GM19397 (cell line): ENCODE measurements around the gene AMN1.
"Not testable (repeated sequence)": the region's sequence is repeated elsewhere in the genome, so short reads cannot be mapped to it uniquely, and the experiment has no call there.

Experiments used
- ATAC-seq: cut with Tn5 transposase; IDR thresholded peaks from one replicate; pipeline ENCODE4 v1.9.1; 2021; ENCODE audit warnings: mild to moderate bottlenecking, moderate library complexity; ENCODE audit not compliant: unreplicated experiment

Gene AMN1

GRCh38 chr12:31728917-31729640 lies at the start of gene AMN1:
Gene AMN1, minus strand, starts transcription at chr12:31729021. Its CDS starts 13 bp downstream, at chr12:31729008.
- ATAC-seq = peak; percentile 96

- ATAC-seq = no peak
Observed at GRCh38 chr12:31773867-31774266, 45.0 kb upstream of the AMN1 start.

DNA sequence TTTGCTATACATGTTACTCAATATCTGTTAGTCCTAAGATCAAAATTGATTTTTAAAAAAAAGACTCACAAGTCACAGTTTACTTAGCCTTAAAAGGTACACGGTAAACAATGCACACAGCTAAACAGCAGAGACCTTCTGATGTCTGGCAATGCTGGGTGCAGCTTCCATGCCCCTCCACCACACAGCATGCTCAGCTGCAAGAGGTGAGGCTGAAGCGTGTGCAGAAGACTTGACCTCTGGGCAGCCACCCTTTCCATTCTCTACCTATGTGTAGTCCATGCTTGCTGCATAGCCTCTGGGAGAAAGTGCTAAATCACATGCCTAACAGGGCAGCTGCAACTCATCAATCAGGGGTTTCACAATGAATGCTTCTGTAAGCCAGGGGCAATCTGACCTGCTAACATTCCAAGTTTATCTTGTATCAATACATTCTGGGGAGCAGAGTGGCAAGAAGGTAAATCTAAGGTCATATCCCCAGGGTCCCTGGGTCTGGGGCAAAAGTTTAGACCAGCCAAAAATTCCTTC lies 44.5 kb upstream of the AMN1 start:
- no peak for ATAC-seq

DNA sequence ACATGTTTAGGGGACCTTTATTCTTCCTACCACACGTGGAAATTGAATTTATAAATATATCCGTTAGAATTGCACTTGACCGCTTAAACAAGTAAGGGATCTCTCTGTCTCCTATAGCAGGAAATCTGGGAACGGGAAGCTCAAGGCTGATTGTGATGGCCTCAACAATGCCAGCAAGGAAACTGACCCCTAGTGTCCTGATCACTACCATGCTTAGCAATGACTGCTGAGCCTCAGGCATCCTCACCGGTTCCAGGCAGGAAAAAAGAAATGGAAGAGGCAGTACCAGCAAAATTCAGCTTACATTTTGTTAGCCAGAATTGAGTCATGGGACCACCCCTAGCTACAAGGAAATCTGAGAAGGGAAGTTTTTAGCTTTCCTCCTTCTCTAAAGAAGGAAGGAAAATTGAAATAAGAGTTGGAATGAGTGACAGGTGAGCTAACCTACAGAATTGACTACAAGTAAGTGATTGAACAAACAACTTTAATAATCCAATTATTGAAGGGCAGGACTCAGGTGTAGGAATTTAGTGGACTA lies 43.9 kb upstream of the AMN1 start:
- ATAC-seq = no peak

GRCh38 chr12:31772186-31772585 lies 43.4 kb upstream of the AMN1 start:
- no peak for ATAC-seq

DNA sequence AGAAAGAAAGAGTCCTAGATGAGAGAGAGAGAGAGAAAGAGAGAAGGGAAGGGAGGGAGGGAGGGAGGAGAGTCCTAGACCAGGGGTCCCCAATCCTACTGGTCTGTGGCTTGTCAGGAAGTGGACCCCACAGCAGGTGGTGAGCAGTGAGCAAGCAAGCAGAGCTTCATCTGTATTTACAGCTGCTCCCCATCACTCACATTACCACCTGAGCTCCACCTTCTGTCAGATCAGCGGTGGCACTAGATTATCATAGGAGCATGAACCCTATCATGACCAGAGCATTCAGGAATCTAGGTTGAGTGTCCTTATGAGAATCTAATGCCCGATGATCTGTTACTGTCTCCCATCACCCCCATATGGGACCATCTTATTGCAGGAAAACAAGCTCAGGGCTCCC lies 39.2 kb upstream of the AMN1 start:
- no peak for ATAC-seq

DNA sequence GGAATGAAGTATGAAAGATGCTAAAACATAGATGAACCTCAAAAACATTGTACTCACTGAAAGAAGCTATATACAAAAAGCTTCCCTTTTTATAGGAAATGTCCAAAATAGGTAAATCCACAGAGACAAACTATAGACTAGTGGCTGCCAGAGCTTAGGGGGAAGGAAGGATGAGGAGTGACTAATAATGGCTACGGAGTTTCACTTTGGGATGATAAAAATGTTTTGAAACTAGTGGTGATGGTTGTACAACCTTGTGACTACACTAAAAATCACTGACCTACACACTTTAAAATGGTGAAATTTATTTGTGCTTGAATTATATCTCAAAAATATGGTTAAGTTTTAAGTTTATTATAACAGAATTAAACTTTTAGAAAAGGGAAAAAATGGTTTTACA lies 37.1 kb upstream of the AMN1 start:
- no peak for ATAC-seq

- no peak for ATAC-seq
Observed at GRCh38 chr12:31759632-31760459, 31.0 kb upstream of the AMN1 start.

GRCh38 chr12:31758297-31758696 lies 29.5 kb upstream of the AMN1 start:
- ATAC-seq = not testable (repeated sequence)

DNA sequence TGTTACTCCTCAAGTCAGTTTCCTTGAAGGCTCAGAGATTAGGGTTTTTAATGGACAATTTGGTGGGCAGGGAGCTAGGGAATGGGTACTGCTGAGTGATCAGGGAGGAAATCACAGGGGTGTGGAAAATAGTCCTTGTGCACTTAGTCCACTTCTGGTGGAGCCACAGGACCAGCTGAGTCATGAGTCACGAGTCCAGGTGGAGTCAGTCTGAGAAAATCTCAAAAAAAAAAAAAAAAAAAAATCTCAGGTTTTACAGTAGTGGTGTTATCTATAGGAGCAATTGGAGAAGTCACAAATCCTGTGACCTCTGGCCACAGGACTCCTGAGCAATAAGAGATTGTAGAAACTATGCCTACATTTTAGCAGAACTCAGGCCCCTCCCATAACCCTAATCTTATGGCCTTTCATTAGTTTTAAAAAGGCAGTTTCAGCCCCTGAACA lies 28.2 kb upstream of the AMN1 start:
- no peak for ATAC-seq

GRCh38 chr12:31752450-31752849 lies 23.6 kb upstream of the AMN1 start:
- no peak for ATAC-seq

DNA sequence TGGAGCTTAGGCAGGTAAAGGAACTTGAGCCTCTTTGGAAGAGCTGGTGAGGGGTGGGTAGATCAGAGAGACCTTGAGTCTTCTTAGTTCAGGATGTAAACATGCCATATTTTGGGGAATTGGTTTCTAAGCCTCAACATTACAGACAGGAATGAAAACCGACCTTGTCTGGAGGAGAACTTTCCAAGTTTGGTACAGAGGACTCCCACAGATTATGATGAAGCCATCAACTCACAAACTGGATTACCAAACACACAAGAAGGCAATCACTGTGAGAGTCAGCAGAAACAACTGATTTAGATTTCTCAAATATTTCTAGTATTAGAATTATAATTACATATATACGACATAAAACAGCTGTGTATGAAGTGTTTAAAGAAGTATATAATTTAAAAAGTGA lies 22.3 kb upstream of the AMN1 start:
- ATAC-seq = no peak

DNA sequence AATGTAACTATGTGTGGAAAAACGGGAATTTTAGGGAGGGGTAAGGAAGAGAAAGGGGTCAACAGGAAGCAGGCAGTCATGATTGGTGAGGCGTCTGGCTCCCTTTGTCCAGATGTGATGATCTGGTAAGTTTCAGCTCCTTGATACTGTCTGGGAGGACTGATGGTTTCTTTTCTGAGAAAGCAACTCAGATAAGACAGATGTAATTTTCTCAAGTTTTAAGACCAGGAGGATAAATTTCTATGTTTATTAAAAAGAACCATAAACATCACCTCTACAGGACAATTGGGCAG lies 21.9 kb upstream of the AMN1 start:
- ATAC-seq = no peak

GRCh38 chr12:31749024-31749704 lies 20.3 kb upstream of the AMN1 start:
- ATAC-seq = peak; percentile 84

- no peak for ATAC-seq
Observed at GRCh38 chr12:31745242-31745641, 16.4 kb upstream of the AMN1 start.

DNA sequence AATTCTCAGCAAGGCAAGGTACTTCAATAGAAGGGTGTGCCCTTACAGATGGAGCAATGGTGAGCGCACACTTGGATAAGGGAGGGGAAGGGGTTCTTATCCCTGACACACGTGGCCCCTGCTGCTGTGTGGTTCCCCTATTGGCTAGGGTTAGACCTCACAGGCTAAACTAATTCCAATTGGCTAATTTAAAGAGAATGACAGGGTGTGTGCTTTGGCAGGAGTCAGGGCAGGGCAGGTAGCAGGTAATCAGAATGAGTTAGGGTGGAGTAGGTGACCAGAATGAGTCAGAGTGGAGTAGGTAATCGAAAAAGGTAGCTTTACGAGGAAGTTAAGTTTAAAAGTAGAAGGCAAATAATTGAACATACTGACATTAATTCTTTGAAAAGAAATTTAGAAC lies 15.5 kb upstream of the AMN1 start:
- ATAC-seq = not testable (repeated sequence)

DNA sequence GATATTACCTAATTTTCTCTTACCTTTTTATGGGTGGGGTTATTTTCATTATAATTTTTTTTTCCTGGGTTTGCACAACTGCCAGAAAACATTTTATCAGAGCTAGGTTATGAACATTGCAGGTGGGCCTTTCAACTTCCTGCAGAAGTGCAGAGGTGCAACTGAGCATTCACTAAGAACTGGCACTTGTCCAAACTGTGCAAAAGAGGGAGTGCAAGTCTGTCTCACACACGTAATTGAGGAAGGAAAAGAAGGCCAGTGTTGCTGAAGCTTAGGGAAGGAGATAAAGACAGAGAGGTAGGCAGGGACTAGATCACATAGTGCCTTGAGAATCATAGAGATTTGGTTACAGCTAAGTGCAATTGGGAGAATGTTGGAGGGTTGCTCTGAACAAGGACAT lies 14.1 kb upstream of the AMN1 start:
- ATAC-seq = no peak

GRCh38 chr12:31740628-31741027 lies 11.8 kb upstream of the AMN1 start:
- no peak for ATAC-seq

DNA sequence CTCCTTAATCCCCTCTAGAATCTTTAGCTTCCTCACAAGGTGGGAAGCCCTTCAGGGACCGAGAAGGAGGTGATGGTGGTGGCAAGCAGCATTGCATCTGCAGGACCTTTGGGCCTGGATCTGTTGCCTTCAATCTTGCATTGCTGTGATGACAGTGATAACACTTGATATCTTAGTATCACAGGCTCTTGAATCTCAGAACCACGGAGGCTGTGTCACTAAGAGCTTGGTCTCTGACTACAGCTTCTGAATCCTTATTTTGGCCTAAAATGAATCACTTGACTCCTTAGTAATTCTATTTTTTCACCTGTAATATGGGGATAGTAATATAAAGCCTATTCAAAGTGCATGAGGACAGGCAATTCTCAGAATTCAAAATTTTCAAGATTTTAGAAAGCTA lies 8.9 kb upstream of the AMN1 start:
- no peak for ATAC-seq

DNA sequence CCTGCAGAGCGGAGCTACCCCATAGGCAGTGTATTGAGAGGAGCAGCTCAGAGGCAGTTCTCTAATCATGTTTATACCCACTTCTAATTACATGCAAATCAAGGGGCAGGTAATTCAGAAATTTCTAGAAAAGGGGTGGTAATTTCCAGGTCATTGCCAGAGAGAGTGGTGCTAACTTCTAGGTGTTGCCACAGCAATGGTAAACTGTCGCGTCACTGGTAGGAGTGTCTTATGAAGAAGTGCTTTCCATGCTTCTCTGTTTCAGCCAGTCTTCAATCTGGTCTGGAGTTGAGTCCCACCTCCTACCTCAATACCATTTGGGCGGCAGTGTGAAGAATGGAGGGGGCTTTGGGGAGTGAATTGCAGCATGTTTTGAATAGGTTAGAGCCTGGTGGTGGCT lies 8.5 kb upstream of the AMN1 start:
- no peak for ATAC-seq

DNA sequence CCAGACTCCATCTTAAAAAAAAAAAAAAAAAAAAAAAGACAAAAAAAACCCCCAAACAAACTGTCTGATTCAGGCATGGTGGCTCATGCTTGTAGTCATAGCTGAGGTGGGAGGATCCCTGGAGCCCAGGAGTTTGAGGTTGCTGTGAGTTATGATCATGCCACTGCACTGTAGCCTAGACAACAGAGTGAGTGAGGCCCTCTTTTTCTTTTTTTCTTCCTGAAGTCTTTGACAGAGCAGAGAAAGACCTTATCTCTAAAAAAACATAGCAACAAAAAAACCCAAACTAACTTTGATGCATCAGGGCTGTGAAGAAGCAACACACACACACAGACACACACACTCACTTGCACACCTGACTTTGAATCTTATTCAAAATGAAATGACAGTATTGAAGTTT lies 7.7 kb upstream of the AMN1 start:
- ATAC-seq = no peak
